Mesothelial cell of epicardium (in vitro differentiated cells): Measurements from ENCODE around the gene SAYSD1. TPM values are rescaled to one million over a fixed set of nuclear protein-coding genes. Genes with fewer than 3 reads are reported as not detected.

Experiments used
- DNase-seq, 2 experiments: peaks; one replicate each; pipeline ENCODE4 v3.0.0; 2021; ENCODE audit warnings: low spot score in 2 of 2; ENCODE audit not compliant: unreplicated experiment in 2 of 2
- H3K27ac Mint-ChIP-seq: 2 replicates; pipeline ENCODE4 v1.8.0; 2021; ENCODE audit warnings: mixed read lengths
- H3K27me3 Mint-ChIP-seq: 2 replicates; pipeline ENCODE4 v1.8.0; 2021; ENCODE audit warnings: low read depth, mixed read lengths
- H3K36me3 Mint-ChIP-seq: 2 replicates; pipeline ENCODE4 v1.8.0; 2021; ENCODE audit warnings: mixed read lengths
- H3K4me1 Mint-ChIP-seq: 2 replicates; pipeline ENCODE4 v1.8.0; 2021; ENCODE audit warnings: mixed read lengths
- H3K4me3 Mint-ChIP-seq: 2 replicates; pipeline ENCODE4 v1.8.0; 2021; ENCODE audit warnings: mild to moderate bottlenecking, moderate library complexity, mixed read lengths
- H3K9me3 Mint-ChIP-seq: 2 replicates; pipeline ENCODE4 v1.8.0; 2021; ENCODE audit warnings: mixed read lengths
- CTCF ChIP-seq: fragments of 200-600 bp; sonication (generic); IDR thresholded peaks from one replicate; pipeline ENCODE4 v1.5.0; 2021; ENCODE audit warnings: antibody characterized with exemption; ENCODE audit not compliant: unreplicated experiment
- total RNA-seq: library from RNA; stranded (reverse); gene quantifications from 3 replicates; pipeline ENCODE4 v1.2.1, GENCODE V29; 2021

The SAYSD1 gene
- total RNA-seq, 1 donor from 2014 or later = 14.2 TPM

GRCh38 chr6:39058471-39059147 lies 56.4 kb downstream of the SAYSD1 start:
- Mint-ChIP-seq H3K4me3 (no peak overlapping the region), H3K27ac (no peak overlapping the region)

GRCh38 chr6:39057251-39058155 lies 57.5 kb downstream of the SAYSD1 start:
- no peak for DNase-seq
- no peak for TF ChIP-seq CTCF
- Mint-ChIP-seq H3K4me1 (no peaks in the 10 kb centered on the region), H3K27me3 (peaks cover 66% of the 10 kb centered on the region), H3K4me3 (no peak overlapping the region), H3K27ac (no peak overlapping the region), H3K9me3 (no peaks in the 10 kb centered on the region), H3K36me3 (no peaks in the 10 kb centered on the region)

More at GRCh38 chr6:39058471-39059147, 56.4 kb downstream of the SAYSD1 start:
- no peak for DNase-seq
- Mint-ChIP-seq H3K36me3 (no peaks in the 10 kb centered on the region), H3K9me3 (no peaks in the 10 kb centered on the region), H3K4me1 (peaks cover 6% of the 10 kb centered on the region), H3K27me3 (peaks cover 64% of the 10 kb centered on the region)
- no peak for TF ChIP-seq CTCF

GRCh38 chr6:39056681-39057080 lies 58.3 kb downstream of the SAYSD1 start:
- no peak overlapping the region for H3K27ac Mint-ChIP-seq
- TF ChIP-seq CTCF = no peak

GRCh38 chr6:39056191-39056590 lies 58.8 kb downstream of the SAYSD1 start:
- TF ChIP-seq CTCF = no peak
- H3K9me3 Mint-ChIP-seq = no peaks in the 10 kb centered on the region
- no peaks in the 10 kb centered on the region for H3K36me3 Mint-ChIP-seq
- H3K27me3 Mint-ChIP-seq = peaks cover 71% of the 10 kb centered on the region
- H3K27ac Mint-ChIP-seq = no peak overlapping the region
- no peaks in the 10 kb centered on the region for H3K4me1 Mint-ChIP-seq
- no peak for DNase-seq
- no peak overlapping the region for H3K4me3 Mint-ChIP-seq

More at GRCh38 chr6:39056681-39057080, 58.3 kb downstream of the SAYSD1 start:
- H3K4me3 Mint-ChIP-seq = no peak overlapping the region
- DNase-seq = no peak
- H3K27me3 Mint-ChIP-seq = peaks cover 69% of the 10 kb centered on the region
- no peaks in the 10 kb centered on the region for H3K36me3 Mint-ChIP-seq
- H3K4me1 Mint-ChIP-seq = no peaks in the 10 kb centered on the region
- H3K9me3 Mint-ChIP-seq = no peaks in the 10 kb centered on the region

- Mint-ChIP-seq H3K4me3 (no peak overlapping the region), H3K27me3 (peaks cover 71% of the 10 kb centered on the region), H3K4me1 (no peaks in the 10 kb centered on the region), H3K9me3 (no peaks in the 10 kb centered on the region), H3K27ac (no peak overlapping the region), H3K36me3 (no peaks in the 10 kb centered on the region)
- DNase-seq = no peak
- no peak for TF ChIP-seq CTCF
Observed at GRCh38 chr6:39055661-39056060, 59.3 kb downstream of the SAYSD1 start.
